Activated CD4-positive, CD25-positive, alpha-beta regulatory T cell treated with anti-CD3 and anti-CD28 coated beads, Interleukin-2, amount 50 U/mL, for 72 hours (primary cell): ENCODE results near the gene ADGRE3.
A peak's percentile ranks its signal among the peaks of the same experiment; 100 is the strongest.
"Not testable (repeated sequence)": the region's sequence is repeated elsewhere in the genome, so short reads cannot be mapped to it uniquely, and the experiment has no call there.

Experiments
- DNase-seq: peaks from one replicate; pipeline ENCODE4 v3.0.0; 2021

ADGRE3 gene

DNA sequence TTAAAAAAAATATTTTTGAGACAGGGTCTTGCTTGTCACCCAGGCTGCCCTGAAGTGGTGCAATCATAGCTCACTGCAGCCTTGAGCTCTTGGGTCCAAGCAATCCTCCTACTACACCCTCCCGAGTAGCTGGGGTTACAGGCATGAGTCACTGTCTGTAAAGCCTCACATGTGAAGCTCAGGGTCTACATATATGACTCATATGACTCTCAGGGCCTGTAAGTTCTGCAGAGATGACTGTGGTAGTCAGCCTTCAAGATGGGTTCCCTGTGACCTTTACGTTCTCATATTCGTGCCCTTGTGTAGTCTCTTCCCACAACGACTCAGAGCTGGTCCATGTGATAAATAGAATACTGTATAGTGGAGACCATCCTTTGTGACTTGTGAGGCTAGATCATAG is 85.2 kb downstream of the ADGRE3 start:
- DNase-seq: not testable (repeated sequence)

GRCh38 chr19:14585187-14585586 is 89.5 kb downstream of the ADGRE3 start:
- not testable (repeated sequence) for DNase-seq

- not testable (repeated sequence) for DNase-seq
Observed at GRCh38 chr19:14584372-14584771, 90.3 kb downstream of the ADGRE3 start.

DNA sequence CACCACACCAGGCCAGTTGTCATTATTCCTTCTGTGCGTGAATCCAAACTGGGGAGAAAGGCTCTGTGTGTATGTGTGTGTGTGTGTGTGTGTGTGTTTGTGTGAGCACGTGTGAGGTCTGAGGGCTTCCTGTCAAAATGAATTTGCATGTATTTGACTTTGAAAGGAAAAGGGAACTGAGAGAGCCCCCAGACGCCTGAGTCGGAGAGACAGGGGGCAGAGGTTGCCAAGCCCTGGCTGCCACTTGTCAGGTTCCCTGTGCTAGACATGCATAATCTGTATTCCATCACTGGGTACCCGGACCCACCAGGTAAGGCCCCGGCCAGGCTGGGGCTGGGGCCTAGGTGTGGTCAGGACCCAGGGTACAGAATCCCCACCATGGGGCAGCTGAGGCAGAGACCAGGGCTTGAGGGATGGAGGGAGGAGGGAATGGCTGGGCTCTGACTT is 91.7 kb downstream of the ADGRE3 start, which contains the start of gene CLEC17A:
TSS of gene CLEC17A (plus strand) at position 191 of the 447 bp plus-strand sequence. CDS start at position 268, 77 bp downstream.
- no peak for DNase-seq

DNA sequence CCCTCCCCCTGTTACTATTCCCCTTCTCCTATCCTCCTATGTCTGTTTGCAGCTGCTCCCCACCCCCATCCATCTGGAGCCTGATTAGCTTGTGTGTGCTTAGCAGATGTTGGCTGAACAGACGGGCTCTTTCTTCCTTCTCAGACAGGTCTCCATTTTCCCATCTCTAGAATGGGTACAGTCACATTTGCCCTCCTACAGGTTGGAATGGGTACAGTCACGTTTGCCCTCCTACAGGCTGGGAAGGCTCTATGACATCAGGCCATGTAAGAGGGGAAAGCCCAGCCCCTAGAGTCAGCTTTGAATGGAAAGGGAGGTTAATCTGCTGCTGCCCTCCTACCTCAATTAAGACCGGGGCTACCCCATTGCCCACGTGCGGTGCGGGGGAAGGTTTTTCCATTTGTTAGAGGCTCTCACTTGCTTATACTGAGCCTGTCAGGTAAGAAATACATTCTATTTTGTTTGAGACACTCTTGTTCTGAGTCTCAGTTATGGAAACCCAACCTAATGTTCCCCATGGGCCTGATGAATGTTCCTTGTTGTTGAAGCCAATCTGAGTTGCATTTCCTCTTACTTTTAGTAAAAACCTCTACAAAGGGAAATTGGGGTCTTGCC is 93.9 kb downstream of the ADGRE3 start:
- DNase-seq: peak; percentile 56

DNA sequence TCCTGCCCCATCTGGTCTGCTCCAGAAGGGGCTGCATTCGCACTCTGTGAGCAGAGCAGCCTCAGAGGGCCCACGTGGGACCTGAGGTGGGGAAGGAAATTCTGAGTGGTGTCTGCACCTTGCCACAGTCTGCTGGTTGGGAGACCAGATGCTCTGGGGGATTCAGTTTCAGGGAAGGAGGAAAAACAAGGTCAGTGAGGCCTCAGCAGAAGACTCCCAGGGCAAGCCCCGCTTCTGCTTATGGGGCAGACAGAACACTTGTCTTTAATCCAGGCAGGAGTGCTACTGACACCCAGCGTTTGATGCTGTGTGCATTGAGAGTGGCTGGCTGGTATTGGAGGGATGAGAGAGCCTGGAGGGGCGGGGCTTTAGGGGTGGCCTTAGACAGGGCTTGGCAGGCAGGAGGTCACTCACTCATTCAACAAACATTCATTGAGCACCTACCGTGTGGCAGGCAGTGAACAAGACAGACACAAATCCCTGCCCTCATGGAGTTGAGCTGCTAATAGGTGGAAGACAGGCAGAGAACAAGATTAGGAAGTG is 96.7 kb downstream of the ADGRE3 start:
- no peak for DNase-seq

DNA sequence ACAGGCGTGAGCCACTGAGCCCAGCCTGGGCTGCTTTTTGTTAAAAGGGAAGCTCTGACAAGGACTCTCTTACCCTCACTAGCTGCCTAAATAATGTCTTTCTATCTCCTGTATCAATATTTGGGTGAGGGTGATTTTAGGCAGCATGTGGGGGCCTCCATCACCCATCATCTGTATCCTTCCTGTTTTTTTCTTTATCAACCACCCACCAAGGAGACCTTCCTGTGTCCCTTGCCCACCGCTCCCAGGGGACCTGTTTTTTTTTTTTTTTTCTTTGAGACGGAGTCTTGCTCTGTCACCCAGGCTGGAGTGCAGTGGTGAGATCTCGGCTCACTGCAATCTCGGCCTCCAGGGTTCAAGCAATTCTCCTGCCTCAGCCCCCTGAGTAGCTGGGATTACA is 97.4 kb downstream of the ADGRE3 start:
- no peak for DNase-seq

DNA sequence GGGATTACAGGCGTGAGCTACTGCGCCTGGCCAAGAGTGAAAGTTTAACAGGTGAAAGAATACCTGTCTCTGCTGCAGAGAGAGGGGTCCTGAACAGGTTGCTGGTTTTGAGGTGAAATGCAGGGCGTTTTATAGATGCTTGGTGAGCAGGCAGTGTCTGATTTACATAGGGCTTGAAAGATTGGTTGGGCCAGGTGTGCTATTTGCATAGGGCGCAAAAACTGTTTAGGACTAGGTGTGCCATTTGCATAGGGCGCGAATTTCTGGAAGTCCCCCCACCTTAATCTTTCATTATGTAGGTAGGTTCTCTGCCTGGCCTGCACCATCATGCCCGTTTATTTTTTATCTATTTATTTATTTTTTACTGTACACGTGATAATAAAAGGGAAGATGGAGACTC is 98.3 kb downstream of the ADGRE3 start:
- no peak for DNase-seq

DNA sequence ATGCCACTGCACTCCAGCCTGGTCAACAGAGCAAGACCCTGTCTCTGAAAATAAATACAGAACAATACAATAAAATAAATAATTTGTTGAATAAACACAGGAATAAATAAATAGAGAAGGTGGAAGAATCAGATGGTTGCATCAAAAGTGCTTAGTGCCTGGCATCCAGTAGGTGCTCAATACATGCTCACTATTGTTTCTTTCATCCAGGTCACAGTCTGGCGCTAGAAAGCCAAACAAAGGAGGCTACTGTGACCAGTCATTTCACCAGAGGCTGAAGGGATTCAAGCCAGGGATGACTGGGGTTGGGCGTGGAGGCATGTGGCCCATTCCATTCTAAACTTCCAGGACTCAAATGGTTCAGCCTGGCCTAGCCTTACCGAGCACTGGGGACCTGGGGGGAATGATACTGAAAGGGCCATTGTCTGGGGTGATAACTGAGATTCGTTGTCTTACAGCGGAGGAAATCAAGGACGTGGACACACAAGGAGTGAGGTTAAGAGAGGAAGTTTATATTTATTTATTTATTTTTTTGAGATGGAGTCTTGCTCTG is 99.1 kb downstream of the ADGRE3 start:
- DNase-seq: no peak

GRCh38 chr19:14571695-14572490 is 102.8 kb downstream of the ADGRE3 start, which contains the start of gene NDUFB7:
Gene NDUFB7 (minus strand): TSS chr19:14572066. CDS start chr19:14572000, 66 bp downstream.
- DNase-seq: peak; percentile 86

DNA sequence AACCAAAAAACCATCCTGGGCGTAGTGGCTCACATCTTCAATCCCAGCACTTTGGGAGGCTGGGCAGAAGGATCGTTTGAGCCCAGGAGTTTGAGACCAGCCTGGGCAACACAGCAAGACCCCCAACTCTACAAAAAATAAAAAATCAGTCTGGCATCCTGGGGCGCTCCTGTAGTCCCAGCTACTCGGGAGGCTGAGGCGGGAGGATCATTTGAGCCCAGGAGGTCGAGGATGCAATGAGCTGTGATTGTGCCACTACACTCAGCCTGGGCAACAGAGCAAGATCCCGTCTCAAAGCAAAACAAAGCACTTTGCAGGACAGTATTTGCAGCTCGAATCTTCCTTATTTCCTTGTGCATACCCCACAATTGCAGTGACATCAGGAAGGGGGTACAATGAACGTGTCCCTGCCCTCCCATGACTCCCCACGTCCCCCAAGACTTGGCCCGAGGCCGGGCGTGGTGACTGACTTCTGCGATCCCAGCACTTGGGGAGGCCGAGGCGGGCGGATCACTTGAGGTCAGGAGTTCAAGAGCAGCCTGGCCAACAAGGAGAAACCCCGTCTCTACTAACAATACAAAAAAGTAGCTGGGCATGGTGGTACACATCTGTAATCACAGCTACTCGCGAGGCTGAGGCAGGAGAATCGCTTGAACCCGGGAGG is 103.6 kb downstream of the ADGRE3 start:
- no peak for DNase-seq
